ENCODE results near the gene LPP.
A peak's percentile ranks its signal among the peaks of the same experiment; 100 is the strongest.

The LPP gene

DNA sequence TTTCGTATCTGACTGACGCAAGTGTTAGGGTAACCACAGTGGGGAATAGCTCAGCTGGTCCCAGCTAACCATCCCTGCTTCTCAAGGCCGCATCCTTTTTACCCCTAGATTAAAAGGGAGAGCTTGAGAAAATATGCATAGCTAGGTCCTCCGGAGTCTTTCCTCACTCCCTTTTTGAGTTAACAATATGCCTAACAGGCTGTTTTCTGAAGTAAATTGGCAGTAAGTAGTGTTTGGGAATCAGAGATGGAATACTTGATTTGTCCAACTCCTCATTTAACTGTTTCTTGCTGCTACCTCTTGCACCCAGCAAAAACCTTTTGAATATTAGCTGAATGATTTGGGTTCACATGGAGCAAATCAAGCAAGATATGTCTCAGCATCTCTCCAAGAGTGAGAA lies 326.1 kb downstream of the LPP start:
- no peak for DNase-seq (ENCODE audit: low read depth)

DNA sequence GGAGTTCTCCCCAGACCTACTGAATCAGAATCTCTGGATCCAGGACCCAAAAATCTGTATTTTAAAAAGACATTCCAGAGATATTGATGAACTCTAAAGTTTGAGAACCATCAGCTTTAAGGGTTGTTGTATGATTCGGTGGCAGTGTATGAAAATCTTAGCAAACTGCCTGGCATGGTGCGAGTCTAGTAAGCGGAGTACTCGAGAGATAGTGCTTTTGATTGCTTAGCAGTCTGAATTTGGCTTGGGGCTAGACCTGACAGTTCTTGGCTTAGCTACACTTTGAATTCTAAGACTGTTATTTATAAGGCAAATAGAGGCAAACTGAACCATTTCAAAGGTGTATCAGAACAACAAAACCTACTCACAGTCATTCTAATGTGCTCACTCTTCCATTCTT lies 329.0 kb downstream of the LPP start:
- no peak for DNase-seq (ENCODE audit: low read depth)

DNA sequence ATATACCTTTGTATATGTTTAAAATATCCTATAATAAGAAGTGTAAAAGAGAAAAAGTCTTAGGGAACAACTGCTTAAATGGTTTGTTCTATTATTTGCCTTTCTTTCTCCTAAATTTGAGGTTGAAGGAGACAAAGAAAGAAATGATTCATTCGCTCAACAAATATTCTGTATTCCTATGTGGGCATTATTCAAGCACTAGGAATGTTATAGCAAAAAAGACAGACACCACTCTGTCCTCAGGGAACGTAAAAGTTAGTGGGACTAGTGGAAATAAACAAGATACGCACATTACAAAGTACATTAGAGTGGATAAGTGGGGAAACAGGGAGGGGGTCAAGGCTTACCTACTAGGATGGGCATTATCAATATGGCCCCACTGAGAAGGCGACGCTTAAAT lies 332.2 kb downstream of the LPP start:
- peak; percentile 51 for DNase-seq (ENCODE audit: low read depth)

DNA sequence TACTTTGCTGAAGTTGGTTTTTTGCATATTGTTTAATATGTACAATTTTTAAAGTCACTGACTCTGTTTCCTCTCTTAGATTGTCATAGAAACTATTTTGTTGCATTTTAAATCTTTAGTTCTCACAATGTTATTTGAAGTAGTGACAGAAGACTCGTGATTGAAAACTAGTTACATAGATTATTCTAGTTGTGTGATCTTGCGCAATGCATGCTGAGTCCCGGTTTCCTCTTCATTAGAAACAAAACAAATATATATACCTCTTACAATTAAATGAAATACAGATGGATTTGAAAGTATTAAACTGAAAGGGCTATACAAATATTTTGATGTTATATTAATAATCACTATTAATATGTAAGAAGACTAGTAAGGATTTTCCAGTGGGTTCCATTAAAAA lies 333.0 kb downstream of the LPP start:
- no peak for DNase-seq (ENCODE audit: low read depth)

DNA sequence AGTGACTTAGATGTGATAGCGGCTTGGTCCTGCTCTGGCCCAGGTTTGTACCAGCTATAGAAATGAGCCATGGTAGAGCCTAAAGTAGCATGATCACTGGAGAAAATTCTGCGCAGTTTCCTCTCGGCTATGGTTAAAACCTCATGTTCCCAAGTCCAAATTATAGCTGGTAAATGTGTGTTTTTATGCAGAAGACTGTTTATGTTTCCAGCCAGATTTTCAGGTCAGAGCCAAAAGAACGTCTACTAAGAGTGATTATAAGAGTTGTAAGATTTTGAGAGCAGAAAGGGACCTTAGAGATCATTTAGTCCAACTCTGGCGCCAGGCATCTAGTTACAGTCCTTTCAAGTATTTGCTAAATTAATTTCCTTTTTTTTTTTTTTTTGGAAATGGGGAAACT lies 333.7 kb downstream of the LPP start:
- no peak for DNase-seq (ENCODE audit: low read depth)

DNA sequence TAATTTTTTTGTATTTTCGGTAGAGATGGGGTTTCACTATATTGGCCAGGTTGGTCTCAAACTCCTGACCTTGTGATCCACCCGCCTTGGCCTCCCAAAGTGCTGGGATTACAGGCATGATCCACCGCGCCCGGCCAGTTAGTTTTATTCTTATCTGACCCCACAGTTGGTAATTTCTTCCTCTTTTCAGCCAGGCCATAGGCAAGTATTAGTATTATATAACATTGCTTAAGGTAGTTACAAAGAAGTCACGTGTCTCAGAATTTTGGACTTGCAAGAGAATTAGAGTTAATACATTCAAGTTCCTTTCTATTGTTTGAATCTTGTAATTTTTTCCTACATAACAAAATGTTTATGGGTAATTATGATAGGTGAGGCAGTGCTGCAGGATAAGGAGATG lies 334.8 kb downstream of the LPP start:
- no peak for DNase-seq (ENCODE audit: low read depth)

DNA sequence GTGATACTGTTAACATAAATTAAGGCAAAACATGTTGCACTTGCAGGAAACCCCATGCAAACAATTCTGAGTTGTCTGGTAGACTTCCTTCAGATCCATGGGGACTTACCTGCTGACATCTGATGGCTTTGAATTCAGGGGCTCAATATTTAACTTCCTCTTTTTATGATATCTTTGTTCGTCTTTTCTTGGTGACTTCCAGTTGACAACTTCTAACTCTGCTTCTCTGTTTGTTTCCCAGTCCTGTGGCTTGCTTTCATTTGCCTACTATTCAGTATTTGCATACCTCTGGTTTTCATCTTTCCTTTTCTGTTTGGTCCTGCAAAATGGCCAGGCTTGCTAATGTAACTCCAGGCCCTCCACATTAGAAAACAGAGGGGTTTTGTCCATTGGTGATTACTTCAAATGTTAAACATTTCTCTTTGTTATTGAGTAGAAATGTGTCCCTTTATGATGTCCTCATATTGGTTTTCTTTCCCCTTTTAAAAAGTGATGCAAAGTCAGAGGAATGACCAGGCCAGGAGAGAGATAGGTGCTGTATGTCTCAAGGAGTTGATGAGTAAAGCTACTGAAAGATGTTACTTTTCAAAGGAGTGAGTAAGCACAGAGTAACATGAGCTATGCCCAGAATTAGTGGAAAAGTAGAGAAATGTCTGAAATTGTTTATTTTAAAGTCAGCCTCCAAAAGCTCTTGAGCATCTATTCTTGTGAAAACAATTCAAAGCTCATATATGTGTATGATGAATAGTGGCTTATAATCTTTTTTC lies 335.9 kb downstream of the LPP start:
- DNase-seq (ENCODE audit: low read depth) = no peak

DNA sequence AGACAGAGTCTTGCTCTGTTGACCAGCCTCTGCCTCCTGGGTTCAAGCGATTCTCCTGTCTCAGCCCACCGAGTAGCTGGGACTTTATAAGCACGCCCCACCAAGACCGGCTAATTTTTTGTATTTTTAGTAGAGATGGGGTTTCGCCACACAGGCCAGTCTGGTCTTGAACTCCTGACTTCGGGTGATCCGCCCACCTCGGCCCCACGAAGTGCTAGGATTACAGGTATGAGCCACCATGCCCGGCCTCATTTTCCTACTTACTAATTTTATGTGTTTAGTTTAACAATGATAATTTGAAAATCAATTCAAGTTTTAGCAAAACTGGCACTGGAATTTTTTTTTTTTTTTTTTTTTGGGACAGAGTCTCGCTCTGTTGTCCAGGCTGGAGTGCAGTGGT lies 336.5 kb downstream of the LPP start:
- DNase-seq (ENCODE audit: low read depth) = no peak

DNA sequence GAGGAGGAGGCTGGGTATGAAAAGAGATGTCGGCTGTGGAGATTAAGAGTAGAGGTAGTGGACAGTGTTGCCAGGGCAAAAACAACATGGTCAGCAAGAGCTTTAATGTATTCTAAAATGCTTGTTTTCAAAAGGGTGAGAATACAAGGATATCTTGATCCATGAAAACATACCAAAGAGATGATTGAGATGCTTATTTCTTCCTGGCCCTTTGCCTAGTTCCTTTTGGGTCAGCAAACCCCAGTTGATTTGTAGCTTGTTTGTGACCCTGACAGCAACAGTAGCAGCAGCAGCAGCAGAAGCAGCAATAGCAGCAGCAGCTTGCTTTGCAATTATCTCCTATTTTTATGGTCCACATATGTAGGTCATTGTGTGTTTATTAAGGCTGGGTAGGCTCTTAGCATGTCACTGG lies 337.3 kb downstream of the LPP start:
- peak; percentile 59 for DNase-seq (ENCODE audit: low read depth)

DNA sequence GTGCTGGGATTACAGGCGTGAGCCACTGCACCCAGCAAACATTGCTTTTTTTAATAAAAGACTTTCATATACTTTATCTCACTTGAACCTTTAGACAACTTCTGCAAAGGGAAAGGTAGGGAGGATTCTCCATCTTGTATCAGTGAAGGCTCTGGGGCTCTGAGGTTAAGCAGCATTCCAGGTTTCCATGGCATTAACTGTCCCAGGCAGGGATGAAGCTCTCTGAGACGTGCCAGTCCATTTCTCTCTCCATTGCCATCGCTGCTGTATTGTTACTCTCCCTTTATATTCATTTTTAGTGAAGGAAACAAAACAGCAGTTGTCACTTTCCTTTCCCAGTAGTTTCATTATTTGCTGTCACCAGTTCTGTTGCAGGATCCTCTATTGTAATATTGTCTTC lies 342.4 kb downstream of the LPP start:
- DNase-seq (ENCODE audit: low read depth) = no peak

DNA sequence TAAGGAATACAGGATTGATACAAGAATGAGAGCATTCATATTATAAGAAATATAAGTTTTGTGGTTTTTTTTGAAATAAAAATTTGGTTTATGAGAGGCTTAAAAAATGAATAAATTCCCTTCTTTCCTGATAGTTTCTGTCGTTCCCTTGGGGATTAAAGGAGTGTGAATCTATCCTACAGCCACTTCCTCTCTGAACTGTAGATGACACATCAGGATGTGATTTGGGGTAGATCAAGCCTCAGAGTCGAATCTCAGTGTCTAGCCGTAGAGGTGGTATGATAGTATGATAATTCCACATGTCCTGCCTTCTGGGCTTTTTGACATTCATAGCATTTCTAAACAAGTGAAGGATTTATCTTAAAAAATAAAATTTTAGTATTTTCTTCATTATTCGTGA lies 343.1 kb downstream of the LPP start:
- no peak for DNase-seq (ENCODE audit: low read depth)

DNA sequence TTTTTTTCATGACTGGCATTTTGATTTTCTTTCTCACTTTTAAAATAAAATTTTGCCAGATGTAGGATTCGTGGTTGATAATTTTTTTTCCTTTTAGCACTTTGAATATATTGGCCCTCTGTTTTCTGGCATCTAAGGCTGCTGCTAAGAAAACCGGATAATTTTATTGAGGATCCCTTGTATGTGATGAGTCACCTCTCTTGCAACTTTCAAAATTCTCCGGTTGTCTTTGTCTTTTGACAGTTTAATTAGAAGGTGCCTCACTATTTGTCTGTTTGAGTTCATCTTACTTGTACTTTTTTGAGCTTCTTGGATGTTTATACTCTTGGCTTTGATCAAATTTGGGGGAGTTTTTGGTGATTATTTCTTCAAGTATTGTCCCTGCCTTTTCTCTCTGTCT lies 349.7 kb downstream of the LPP start:
- DNase-seq (ENCODE audit: low read depth) = no peak

DNA sequence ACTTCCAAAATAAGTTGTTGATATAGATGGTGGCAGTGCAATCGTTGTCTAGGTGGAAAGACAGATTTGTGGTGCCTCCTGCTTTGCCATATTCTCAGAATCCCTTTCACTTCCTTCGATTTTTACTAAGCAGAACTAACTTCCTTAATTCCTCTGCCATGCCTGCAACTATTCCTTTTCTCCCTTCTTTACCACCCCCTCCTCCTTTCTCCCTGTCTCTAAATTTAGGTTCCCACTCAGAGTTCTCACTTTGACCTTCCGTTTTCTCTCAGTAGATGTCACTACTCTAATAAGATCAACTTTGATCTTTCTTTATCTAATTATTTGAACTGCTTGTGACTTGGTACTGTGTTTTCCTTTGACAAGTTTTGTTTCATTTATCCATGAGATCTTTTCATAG lies 351.2 kb downstream of the LPP start:
- no peak for DNase-seq (ENCODE audit: low read depth)

DNA sequence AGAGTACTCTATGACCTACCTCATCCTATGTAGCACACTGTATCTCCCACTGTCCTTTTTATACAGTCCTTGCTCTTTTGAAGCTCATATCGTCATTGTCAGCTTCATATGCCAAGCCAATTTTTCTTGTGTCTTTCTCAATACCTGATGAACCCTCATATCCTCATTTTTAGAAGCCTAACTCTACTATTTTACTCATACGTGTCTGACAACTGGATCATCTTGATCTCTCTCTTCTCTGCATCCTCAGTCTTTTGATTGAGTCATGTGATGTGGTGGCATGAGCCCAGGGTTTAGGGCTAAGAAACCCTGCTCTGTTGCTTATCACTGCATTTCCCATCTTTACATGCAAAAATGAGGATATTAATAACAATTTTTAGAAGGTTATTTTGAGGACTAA lies 352.0 kb downstream of the LPP start:
- no peak for DNase-seq (ENCODE audit: low read depth)

DNA sequence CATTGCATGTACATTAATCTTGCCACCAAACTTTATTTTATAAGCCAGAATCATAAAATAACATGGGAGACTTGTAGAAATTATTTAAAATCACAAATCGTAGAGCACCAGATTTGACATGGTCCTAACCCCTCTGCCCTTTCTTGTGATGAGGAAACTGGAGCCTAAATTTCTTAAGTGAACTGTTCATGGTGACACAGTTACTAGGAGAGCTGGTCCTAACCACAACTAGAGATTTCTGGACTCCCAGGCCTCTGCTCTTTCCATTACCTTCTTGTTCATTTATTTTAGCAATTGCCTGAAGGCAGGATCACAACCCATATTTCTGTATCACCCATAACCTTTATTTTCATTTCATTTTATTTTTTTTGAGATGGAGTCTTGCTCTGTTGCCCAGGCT lies 352.5 kb downstream of the LPP start:
- DNase-seq (ENCODE audit: low read depth) = no peak

DNA sequence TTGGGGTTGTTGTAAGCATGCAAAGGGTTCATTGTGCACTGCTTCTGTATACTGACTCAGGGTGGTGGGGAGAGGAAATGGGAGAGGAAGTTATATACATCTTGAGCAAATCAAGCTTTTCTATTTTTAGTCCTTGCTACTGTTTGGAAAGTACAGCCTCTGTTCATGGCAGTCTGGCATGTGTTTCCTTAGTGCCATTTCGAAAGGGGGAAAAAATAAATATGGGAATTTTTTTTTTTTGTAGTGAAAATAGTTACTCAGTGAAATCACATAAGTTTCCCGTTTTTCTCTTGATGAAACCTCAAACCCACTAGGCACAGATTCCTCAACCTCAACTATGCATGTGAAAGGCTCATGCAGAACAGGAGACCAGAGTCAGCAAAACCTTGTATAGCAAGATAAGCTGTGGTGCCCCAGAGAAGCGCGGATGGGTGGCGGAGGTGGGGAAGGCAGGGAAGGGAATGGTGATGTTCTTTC lies 353.3 kb downstream of the LPP start:
- DNase-seq (ENCODE audit: low read depth) = peak; percentile 82

DNA sequence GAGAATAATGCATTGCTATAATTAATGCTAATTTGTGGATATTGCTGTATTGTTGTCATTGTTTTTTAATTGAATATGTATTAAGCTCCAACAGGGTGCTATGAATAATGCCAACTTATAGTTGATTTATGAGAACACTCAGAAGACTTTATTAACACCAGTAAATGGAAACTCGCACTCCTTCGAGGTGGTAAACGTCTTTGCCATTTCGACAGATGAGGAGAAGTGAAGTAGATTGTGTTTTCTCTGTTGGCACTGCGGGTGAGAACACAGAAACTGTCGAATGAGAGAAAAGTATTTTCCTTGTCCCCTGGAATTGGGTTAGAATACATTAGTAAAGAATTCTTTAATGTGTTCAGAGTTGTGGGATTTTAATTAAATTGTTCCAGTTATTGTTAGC lies 354.5 kb downstream of the LPP start:
- DNase-seq (ENCODE audit: low read depth) = no peak

DNA sequence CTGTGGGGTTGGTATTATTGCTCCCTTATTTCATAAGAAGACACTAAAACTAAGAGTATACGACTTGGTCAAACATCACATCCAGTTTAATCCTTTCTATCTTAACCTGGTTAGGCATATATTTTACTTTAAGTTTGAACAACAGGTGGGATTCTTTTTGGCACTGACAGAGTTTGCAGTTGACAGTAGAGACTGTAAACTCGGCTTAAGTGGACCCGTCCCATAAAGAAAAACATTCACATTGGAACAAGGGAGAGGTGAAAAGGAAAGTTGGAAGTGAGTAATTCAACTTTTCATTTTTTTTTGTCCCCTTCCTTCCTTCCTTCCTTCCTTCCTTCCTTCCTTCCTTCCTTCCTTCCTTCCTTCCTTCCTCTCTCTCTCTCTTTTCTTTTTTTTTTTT lies 355.4 kb downstream of the LPP start:
- DNase-seq (ENCODE audit: low read depth) = no peak

DNA sequence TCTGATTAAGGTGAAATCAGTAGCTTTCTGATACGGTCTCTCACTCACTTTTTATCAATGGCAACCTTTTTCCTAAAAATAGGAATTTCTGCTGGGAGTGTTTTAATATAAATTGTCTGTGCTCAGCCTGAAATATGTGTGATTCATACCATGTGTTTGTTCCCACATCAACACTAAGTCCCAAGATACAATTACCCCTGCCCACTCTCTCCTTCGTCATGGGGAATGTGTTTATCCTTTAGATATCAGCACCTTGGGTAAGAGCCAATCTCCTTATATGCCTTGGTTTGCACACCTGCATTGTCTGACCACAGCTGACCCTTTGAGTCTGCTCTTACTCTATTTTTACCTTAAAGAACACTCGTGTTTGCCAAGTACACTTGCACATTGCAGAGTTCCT lies 356.4 kb downstream of the LPP start:
- DNase-seq (ENCODE audit: low read depth) = no peak

DNA sequence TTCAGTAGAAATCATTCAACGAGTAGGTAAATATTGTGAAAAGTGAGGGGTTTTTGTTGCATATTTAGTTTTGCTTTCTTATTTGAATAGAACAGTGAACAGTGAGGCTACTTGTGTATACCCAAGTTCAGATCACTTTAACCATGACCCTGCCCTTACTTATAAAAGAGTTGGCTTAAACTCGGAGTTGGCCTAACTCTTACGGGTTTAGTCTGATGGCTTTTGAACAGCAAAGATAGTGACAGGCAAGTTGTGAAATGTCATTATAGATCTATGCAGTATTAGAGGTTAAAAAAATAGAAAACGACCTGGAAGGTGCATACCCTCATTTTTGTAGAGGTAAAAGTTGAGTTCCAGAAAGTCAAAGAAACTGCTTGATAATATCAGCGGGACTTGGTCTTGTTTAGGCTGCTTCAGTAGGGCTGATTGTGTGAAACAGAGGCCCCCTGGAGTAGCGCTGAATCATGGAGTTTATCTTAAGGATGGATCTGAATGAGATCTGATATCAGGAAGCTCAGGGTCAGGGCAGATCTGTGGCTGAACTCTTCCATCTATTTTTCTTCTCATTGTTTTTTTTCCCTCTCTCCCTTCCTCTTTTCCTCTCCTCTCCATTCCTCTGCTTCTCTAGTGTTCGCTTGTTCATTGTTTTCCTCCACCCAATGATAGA lies 359.8 kb downstream of the LPP start:
- no peak for DNase-seq (ENCODE audit: low read depth)

DNA sequence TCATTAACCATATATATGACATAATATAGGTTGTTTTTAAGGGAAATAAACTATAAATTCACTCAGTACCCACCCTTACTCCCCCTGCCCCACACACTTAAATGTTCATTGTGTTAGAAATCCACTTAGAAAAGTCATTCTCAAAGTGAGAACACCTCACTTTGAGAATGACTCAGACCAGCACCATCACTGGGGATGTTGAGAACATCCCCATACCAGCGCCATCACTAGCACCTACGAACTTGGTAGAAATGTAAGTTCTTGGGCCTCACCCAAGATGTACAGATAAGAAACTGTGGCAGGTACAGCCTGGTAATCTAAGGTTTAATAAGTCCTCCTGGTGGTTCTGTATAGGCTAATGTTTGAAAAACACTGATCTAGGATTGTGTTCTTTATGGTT lies 362.6 kb downstream of the LPP start:
- DNase-seq (ENCODE audit: low read depth) = no peak

DNA sequence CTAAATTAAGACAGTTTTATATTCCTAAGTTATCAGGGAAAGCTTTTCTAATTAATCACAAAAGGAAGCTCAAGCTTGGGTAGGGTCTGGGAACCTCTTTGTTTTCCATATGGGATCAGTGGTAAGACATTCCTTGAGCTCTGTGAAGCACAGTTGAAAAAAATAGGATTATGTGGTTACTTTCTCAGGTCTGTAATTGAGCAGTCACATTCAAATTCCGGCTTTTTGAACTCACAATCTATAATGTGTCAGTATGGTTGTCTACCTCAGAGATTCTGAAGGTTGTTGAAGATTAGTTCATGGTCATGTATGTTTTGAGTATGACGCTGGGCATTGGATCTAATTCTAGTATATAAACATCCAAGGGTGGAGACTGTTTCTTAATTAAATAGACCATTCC lies 364.5 kb downstream of the LPP start:
- no peak for DNase-seq (ENCODE audit: low read depth)

DNA sequence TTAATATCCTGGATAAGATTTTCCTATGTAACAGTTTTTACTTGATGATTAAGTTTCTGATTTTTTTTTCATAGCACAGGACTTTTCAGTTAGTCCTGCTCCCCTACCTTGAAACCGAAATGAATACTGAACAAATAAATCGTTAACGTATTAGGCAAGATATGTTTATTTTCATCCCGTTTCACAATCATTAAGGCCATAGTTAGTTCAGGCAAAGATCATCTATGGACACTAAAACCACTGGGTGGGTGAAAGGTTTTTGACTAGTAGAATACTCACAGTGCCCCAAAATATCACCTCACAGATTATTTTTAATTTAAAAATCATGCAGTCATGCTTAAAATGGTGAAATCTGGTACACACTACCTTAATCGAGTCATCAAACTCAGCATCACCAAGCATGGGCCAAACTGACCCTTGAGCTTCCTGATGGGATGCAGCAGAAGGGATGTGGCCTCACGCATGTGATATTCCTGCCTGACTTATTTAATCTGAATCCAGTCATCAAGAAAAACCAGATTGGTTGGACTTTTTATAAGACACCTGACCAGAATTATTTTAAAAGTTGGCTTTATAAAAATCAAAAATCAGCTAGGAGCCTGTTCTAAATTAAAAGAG lies 365.0 kb downstream of the LPP start:
- DNase-seq (ENCODE audit: low read depth) = no peak

DNA sequence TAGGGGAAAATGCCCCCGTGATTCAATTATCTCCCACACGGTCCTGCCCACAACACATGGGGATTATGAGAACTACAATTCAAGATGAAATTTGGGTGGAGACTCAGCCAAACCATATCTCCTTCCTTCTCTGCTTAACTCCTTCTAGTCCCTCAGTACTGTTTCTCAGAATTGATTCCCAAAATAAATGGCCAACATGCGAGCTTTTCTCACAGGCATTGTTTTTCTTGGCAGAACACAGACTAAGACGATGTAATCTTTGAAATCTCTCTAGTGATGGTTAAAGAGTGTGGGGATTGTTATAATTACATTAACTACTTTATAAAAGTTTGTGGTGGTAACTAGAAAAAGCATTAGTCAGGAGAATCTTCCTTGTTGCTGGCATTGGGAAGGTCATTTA lies 366.5 kb downstream of the LPP start:
- no peak for DNase-seq (ENCODE audit: low read depth)
